Osteoblast (primary cell): Measurements from ENCODE around the gene CDIPT. TPM values are rescaled to one million over a fixed set of nuclear protein-coding genes. Genes with fewer than 3 reads are reported as not detected.
"Not testable (repeated sequence)": the region's sequence is repeated elsewhere in the genome, so short reads cannot be mapped to it uniquely, and the experiment has no call there.

Experiments used
- DNase-seq: peaks from one replicate; pipeline ENCODE4 v3.0.0; 2011; ENCODE audit warnings: low spot score, mixed read lengths; ENCODE audit not compliant: insufficient read length; ENCODE audit errors: missing footprints
- H2AFZ ChIP-seq: 2 replicates; pipeline ENCODE4 v1.6.0; 2011; ENCODE audit warnings: mild to moderate bottlenecking, low read length
- H3K27ac ChIP-seq: 2 replicates; pipeline ENCODE4 v1.5.1; 2011; ENCODE audit warnings: mild to moderate bottlenecking, low read depth, low read length, moderate library complexity
- H3K27me3 ChIP-seq: 2 replicates; pipeline ENCODE4 v1.6.0; 2012; ENCODE audit warnings: mild to moderate bottlenecking, control low read depth, inconsistent platforms, low read length, moderate library complexity; ENCODE audit not compliant: insufficient read depth
- H3K36me3 ChIP-seq: 2 replicates; pipeline ENCODE4 v1.5.1; 2011; ENCODE audit warnings: mild to moderate bottlenecking, low read length, control low read depth, moderate library complexity; ENCODE audit not compliant: insufficient read depth
- H3K4me1 ChIP-seq: 2 replicates; pipeline ENCODE4 v1.5.1; 2011; ENCODE audit warnings: mild to moderate bottlenecking, low read length, control low read depth, moderate library complexity; ENCODE audit not compliant: insufficient read depth
- H3K4me2 ChIP-seq: 2 replicates; pipeline ENCODE4 v1.6.0; 2011; ENCODE audit warnings: mild to moderate bottlenecking, low read length; ENCODE audit not compliant: insufficient read depth
- H3K4me3 ChIP-seq: fragments of 200-600 bp; sonication (generic); 3 replicates; pipeline ENCODE4 v1.5.1; 2012; ENCODE audit warnings: mild to moderate bottlenecking, low read length, inconsistent platforms; ENCODE audit not compliant: insufficient read depth
- H3K79me2 ChIP-seq: 2 replicates; pipeline ENCODE4 v1.6.0; 2012; ENCODE audit warnings: mild to moderate bottlenecking, low read length, control low read depth, inconsistent platforms; ENCODE audit not compliant: insufficient read depth
- H3K9me3 ChIP-seq: 2 replicates; pipeline ENCODE4 v1.5.1; 2011; ENCODE audit warnings: low read depth, low read length, control low read depth
- H4K20me1 ChIP-seq: 2 replicates; pipeline ENCODE4 v1.6.0; 2012; ENCODE audit warnings: mild to moderate bottlenecking, low read length, control low read depth; ENCODE audit not compliant: insufficient read depth
- CTCF ChIP-seq: IDR thresholded peaks from 2 replicates; pipeline ENCODE4 v1.5.1; 2011; ENCODE audit warnings: mild to moderate bottlenecking, low read depth, low read length, moderate library complexity; ENCODE audit errors: extremely low read depth
- total RNA-seq: library from RNA; depleted of rRNA; stranded (reverse); fragments of >200 nt; gene quantifications from 2 replicates; pipeline ENCODE4 v1.2.3, GENCODE V29; 2012

The CDIPT gene
- total RNA-seq, 1 donor, result 105 TPM

GRCh38 chr16:29835926-29836325 is 27.1 kb downstream of the CDIPT start:
- H3K27ac ChIP-seq, result no peak overlapping the region
- H3K9me3 ChIP-seq, result no peaks in the 10 kb centered on the region
- peaks cover 21% of the 10 kb centered on the region for H4K20me1 ChIP-seq
- no peak for TF ChIP-seq CTCF
- peaks cover 84% of the 10 kb centered on the region for H3K36me3 ChIP-seq
- no peak for DNase-seq
- no peaks in the 10 kb centered on the region for H3K27me3 ChIP-seq
- H3K4me1 ChIP-seq, result no peaks in the 10 kb centered on the region
- H2AFZ ChIP-seq, result no peak overlapping the region
- H3K79me2 ChIP-seq, result peaks cover 23% of the 10 kb centered on the region
- H3K4me2 ChIP-seq, result no peak overlapping the region
- no peak overlapping the region for H3K4me3 ChIP-seq

- no peak overlapping the region for H2AFZ ChIP-seq
- H3K36me3 ChIP-seq, result peaks cover 80% of the 10 kb centered on the region
- H3K4me1 ChIP-seq, result no peaks in the 10 kb centered on the region
- no peak for DNase-seq
- no peak overlapping the region for H3K4me2 ChIP-seq
- no peak for TF ChIP-seq CTCF
- no peak overlapping the region for H3K27ac ChIP-seq
- H3K79me2 ChIP-seq, result peaks cover 41% of the 10 kb centered on the region
- no peaks in the 10 kb centered on the region for H3K9me3 ChIP-seq
- H3K4me3 ChIP-seq, result no peak overlapping the region
- peaks cover 39% of the 10 kb centered on the region for H4K20me1 ChIP-seq
- no peaks in the 10 kb centered on the region for H3K27me3 ChIP-seq
These were observed 28.9 kb downstream of the CDIPT start for GRCh38 chr16:29834079-29834478.

- not testable (repeated sequence) for H3K4me1 ChIP-seq, H3K9me3 ChIP-seq, H3K4me3 ChIP-seq, H3K27me3 ChIP-seq, DNase-seq, H3K27ac ChIP-seq, H2AFZ ChIP-seq, H3K4me2 ChIP-seq
- peaks cover 73% of the 10 kb centered on the region for H3K36me3 ChIP-seq
- peaks cover 50% of the 10 kb centered on the region for H3K79me2 ChIP-seq
- peaks cover 46% of the 10 kb centered on the region for H4K20me1 ChIP-seq
These were observed 29.8 kb downstream of the CDIPT start for GRCh38 chr16:29833219-29833618.

GRCh38 chr16:29831490-29831889 is 31.5 kb downstream of the CDIPT start:
- H3K79me2 ChIP-seq, result peaks cover 61% of the 10 kb centered on the region
- peaks cover 56% of the 10 kb centered on the region for H3K36me3 ChIP-seq
- no peak overlapping the region for H3K4me2 ChIP-seq
- TF ChIP-seq CTCF, result no peak
- H3K27ac ChIP-seq, result no peak overlapping the region
- H3K9me3 ChIP-seq, result no peaks in the 10 kb centered on the region
- DNase-seq, result peak; percentile 35
- H3K4me1 ChIP-seq, result peaks cover 10% of the 10 kb centered on the region
- peaks cover 52% of the 10 kb centered on the region for H4K20me1 ChIP-seq
- no peaks in the 10 kb centered on the region for H3K27me3 ChIP-seq
- no peak overlapping the region for H2AFZ ChIP-seq
- no peak overlapping the region for H3K4me3 ChIP-seq

- Histone ChIP-seq H2AFZ (no peak overlapping the region), H3K36me3 (peaks cover 51% of the 10 kb centered on the region), H3K4me1 (peaks cover 16% of the 10 kb centered on the region), H3K27me3 (no peaks in the 10 kb centered on the region), H3K9me3 (no peaks in the 10 kb centered on the region), H3K27ac (no peak overlapping the region), H4K20me1 (peaks cover 55% of the 10 kb centered on the region), H3K4me2 (no peak overlapping the region), H3K79me2 (peaks cover 68% of the 10 kb centered on the region), H3K4me3 (no peak overlapping the region)
- TF ChIP-seq CTCF, result no peak
- DNase-seq, result peak; percentile 13
These were observed 32.3 kb downstream of the CDIPT start for GRCh38 chr16:29830774-29831173.
